GM19043 (cell line): Measurements from ENCODE around the gene FTMT.
"Not testable (repeated sequence)": the region's sequence is repeated elsewhere in the genome, so short reads cannot be mapped to it uniquely, and the experiment has no call there.

Experiments
- ATAC-seq: cut with Tn5 transposase; IDR thresholded peaks from one replicate; pipeline ENCODE4 v1.9.1; 2021; ENCODE audit warnings: low read depth; ENCODE audit not compliant: unreplicated experiment

Gene FTMT

DNA sequence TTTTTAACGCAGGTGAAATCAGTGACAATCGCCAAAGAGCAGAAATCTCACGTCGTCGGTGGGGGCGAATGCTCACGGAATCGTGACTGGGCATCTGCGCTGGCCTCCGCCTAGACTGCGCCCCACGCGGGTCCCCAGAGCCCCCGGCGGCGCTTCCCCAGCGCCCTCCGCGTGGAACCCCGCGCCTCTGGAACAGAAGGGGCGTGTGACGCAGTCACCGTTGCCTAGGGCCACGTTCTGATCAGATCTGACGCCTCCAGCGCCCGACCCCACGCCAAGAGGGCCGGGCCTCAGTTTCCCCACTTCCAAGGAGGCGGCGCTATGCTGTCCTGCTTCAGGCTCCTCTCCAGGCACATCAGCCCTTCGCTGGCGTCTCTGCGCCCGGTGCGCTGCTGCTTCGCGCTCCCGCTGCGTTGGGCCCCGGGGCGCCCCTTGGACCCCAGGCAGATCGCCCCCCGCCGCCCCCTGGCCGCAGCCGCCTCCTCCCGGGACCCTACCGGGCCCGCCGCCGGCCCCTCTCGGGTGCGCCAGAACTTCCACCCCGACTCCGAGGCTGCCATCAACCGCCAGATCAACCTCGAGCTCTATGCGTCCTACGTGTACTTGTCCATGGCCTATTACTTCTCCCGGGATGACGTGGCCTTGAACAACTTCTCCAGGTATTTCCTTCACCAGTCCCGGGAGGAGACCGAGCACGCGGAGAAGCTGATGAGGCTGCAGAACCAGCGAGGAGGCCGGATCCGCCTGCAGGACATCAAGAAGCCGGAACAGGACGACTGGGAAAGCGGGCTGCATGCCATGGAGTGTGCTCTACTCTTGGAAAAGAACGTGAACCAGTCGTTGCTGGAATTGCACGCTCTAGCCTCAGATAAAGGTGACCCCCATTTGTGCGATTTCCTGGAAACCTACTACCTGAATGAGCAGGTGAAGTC lies at the start of gene FTMT:
Gene FTMT, plus strand, starts transcription at position 240 of the 932 bp plus-strand sequence. Its CDS starts 82 bp downstream, at position 322.
- no peak for ATAC-seq

DNA sequence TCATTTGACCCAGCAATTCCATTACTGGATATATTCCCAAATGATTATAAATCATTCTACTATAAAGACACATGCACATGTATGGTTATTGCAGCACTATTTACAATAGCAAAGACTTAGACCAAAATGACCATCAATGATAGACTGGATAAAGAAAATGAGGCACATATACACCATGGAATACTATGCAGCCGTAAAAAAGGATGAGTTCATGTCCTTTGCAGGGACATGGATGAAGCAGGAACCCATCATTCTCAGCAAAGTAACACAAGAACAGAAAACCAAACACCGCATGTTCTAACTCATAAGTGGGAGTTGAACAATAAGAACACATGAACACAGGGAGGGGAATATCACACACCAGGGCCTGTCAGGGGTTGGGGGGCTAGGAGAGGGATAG lies 46.4 kb upstream of the FTMT start:
- not testable (repeated sequence) for ATAC-seq

DNA sequence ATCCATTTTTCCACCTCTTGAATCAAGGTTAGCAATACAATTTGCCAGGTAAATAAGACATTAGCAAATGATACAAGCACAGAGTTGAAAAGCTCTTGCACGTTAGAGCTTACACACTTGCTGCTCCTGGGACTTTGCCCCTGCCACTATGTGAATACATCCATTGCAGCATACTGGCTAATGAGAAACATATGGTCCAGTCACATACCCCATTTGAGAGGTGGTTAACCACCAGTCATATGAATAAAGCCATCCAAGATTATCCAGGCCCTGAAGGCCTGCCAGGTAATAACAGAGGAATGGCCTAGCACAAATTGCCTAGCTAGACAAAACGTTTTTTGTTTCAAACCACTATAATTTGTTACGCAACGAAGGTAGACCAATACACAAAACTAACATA lies 45.8 kb upstream of the FTMT start:
- no peak for ATAC-seq

DNA sequence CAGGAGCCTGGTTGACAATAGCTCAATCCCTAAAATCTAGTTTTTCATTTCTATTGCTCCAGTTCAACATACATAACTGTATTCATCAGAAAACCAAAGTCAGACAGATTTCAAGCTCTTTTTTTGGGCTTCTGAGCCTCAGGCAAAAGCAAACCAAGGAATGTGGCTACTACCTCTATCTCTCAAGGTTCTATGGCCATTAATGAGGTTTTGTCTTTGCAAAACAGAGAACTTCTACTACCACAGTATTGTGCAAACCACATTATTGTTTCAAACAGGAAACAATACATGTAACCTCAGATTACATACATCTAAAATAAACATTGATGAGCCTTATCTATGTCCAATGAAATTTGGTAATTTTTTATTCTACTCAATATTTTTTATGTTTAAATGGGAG lies 35.5 kb upstream of the FTMT start:
- no peak for ATAC-seq

DNA sequence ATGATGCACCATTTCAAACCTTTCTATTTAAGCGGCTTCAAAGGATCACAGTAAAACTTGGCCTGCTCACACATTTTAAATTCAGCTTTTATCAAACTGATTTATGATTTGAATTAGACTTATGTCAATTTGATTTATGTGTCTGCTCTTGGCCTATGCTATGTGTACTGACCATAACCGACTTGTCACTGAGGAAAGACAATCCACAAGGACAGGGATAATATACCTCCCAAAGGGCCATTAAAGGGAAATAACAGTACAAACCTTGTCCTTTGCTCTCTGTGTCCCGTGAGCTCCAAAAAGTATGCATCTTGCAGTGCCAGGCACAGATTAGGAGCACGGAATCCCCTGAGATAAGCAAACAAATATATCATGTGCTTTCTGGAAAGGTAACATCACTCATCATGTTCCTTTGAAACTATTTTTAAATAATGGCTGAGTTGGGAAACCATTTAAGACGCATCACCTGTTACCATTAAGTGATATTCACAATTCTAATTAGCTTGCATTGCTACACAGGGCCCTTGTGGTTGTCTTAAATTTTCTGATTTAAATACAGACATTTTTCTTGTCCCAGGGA lies 31.9 kb upstream of the FTMT start:
- no peak for ATAC-seq

DNA sequence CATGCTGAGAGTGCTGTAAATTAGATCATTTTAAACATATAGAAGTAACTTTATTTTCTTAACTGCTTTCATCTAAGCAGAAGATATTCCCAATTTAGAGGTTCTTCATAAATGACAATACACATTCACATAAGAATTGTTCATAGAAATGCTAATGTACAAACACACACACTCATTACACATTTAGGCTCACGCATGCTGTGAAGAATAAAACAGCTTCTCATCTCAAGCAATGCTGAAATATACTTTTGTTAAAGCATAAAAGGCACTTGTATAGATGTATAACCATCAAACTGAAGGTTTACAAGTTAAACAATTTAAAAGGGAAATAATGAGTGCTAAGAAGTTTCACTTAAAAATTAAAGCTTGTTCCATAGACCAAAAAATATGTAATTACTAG lies 18.1 kb upstream of the FTMT start:
- ATAC-seq, result no peak

DNA sequence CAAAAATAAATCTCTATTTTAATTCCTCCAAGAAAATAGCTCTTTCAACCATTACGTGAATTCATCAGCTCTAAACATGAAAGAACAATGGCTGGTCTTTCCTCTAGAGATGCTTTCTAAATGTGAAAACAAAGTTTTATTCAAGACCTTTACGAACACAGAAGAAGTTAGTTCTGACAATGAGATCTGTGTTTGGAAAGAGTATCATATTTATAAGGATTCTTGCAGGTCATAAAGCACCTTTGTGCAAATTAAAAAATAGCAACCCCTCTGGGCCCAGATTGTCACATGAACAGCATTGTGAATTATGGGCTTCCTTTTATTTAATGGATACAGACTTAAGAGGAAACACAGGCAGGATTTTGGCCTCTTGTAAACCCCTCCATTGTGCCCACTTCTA lies 17.7 kb upstream of the FTMT start:
- ATAC-seq, result no peak

DNA sequence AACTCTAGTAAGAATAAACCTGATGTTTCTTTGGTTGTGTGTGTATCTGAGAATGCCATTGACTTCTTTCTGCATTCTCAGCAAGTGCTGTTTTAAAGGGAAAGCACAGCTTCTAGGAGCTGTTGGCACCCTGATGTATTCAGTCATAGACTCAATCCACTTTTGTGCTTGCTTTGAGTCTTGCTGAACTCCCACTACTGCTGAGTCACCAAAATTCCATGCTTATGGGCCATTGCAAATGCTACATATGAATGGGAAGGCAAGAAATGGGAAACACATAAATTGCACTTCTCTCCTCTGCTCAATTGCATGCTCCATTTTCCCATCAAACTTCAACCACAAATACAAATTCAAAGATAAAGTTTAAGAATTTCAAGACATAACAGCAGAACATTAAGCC lies 9.8 kb upstream of the FTMT start:
- no peak for ATAC-seq

DNA sequence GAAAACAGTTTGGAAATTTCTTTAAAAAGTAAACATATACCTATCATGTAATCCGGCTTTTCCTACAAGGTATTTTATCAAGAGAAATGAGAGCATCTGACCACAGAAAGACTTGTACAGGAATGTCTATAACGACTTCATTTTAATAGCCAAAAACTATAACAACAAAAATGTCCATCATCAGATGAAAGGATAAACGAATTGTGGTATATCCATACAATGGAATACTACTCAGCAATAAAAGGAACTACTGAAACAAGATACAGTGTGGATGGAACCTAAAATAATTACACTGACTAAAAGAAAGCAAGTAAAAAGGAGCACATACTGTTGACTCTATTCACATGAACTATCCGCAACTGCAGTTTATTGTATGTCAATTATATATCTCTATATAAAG lies 1.4 kb upstream of the FTMT start:
- no peak for ATAC-seq

DNA sequence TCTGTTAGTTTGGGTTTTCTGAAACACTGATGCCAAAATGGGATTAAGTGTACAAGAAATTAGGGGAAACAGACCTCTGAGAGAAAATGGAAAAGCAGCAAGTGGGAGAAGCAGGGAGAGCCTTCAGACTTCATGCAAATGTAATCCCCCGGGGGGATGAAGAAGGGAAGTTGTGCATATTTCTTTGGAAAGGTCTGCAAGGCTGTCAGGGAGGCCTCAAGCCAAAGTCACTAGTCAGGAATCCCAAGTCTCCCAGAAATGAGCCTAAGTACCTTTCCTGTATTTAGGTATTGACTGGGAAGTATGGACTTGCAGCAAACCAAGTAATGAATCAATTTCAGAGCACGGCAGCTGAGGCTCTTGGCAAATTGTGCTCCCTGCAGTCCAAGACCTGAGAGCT lies 2.2 kb downstream of the FTMT start:
- ATAC-seq, result no peak

DNA sequence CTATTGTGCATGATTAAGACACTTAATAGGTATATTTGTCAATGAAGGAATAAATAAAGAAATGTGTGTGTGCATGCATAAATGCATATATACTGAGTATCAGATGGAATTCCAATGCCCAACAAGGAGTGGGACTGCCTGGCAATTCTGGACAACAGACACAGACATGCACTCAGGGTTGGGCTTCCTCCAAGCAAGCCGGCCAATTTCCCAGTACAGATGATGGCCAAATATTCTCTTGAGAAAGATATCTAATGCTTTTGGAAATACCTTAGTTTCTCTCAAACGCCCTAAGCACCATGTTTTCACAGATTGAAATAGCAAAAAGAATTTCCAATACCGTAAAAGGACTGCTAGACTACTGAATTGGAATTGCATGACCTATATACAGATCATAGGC lies 11.1 kb downstream of the FTMT start:
- ATAC-seq, result no peak

DNA sequence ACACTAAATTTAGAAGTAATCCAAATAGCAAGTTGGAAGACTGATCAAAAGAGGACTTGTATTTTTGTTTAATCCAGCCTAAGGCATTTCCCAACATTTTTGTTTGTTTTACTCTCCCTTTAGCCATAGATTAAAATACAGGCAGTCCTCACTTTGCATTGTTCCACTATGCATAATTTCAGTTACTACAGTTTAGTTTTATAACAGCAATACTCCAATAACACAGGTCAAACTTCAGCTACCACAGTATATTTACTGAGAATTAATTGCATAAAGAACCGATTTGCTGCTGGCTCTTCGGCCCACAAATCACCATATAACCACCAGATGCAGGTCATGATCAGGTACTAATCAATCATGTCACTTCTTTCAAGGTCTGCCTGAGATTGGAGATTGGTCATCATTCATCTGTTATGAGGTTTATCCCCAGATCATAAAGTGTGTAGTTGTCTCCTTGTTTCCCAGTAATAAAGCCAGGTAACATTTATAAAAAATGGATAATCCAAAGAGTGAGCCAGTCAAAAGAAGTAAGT lies 12.1 kb downstream of the FTMT start:
- ATAC-seq, result no peak

DNA sequence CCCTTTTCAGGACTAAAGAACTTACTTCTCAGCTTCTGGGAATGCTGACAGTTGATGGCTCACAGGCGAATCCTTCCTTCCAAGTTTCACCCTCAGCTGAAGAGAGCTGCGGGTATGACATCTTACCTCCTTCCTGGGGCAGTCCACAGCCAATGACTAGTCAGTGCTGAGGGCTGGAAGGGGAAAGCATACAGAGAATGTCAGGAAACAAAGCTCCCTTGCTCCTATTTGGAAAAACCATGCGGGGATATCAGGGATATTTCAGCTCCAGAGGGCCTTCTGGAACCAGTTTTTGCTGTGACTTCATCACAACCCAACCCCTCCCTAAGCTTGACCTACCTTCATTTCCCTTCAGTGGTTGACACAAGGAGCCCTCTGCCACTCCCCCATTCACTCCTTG lies 15.7 kb downstream of the FTMT start:
- no peak for ATAC-seq

DNA sequence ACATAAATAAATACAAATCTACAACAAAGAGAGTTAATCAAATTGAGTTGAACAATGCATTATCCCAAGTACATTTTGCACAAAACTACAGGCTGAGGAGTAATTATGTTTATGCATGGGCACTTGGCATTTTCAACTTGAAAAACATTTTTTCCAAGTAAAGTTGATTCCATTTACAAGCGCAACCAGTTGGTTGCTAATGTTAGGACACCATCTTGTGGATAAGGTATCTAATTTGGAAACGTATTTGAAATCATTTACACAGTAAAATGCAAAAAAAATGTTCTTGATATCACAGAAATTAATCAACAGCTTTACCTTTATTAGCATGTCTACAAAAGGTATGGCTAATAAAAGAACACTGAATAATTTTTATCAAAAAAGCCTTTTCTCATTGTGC lies 18.8 kb downstream of the FTMT start:
- no peak for ATAC-seq

DNA sequence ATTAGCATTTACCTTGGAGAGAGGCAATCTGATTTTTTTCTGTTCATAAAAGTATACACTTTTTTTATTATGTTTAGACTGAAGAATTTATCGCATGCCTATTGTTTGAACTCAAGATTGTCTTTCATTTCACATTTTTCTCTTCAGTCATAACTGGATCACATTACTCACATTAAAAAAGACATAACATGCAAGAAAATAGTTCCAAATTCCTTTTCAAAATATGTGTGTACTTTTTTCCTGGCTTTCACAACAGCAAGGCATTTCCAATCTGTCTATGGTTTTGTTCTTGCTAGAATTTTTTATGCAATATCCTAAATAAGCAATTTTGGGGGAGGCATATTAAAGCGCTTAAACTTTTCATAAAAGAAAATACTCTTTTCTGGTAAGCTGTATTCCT lies 21.2 kb downstream of the FTMT start:
- ATAC-seq, result no peak

DNA sequence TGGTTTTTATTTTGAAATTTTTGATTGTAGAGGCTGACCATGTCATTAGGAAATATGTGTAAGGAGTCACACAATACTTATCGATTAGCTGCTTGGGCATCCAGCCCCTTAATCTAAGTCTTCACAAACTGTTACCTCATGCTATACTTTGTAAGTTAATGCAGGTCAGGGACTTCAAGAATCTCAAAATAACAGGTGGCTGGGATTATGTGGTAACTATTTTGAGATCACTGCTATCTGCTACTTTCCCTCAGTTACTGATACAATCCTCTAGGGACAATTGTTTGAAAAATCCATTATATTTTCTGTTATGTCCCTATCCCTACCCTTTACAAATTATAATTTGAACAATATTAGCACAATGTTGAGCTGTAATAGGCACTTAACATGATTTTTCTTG lies 21.7 kb downstream of the FTMT start:
- ATAC-seq, result no peak

DNA sequence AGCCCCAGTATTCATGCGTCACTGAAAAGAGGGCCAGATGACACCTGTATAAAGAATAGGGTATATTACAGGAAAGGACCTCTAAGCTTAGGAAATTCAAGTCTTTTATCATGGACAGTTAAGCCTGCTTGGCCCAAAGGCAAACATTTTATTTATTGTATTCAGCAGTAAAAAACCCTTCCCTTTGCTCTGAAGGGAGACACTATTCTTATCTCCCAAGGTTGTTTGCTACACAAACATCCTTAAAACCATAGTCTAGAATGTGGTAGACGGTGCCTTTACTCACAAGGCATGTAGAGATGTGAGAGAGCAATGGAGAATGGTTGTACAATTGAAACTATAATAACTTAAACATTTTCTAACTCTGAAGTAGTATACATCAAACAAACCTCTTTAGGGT lies 33.9 kb downstream of the FTMT start:
- ATAC-seq, result no peak

DNA sequence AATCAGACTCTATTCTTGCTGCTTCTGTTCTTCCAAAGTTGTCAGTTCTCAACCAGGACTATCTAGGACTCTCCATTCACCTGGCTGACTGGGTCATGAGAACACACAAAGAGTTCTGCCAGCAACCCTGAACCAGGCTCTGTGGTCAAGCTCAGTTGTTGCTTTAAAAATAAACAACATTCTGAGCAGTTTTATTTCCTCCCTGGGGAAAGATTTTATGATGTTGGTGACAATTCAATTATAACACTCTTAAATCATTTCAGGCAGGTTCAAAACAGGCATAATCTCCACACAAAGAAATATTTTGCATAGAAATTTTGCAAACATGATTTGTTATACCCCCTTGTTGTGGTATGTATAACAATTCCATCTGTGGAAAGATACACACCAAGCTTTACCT lies 36.0 kb downstream of the FTMT start:
- ATAC-seq, result no peak

DNA sequence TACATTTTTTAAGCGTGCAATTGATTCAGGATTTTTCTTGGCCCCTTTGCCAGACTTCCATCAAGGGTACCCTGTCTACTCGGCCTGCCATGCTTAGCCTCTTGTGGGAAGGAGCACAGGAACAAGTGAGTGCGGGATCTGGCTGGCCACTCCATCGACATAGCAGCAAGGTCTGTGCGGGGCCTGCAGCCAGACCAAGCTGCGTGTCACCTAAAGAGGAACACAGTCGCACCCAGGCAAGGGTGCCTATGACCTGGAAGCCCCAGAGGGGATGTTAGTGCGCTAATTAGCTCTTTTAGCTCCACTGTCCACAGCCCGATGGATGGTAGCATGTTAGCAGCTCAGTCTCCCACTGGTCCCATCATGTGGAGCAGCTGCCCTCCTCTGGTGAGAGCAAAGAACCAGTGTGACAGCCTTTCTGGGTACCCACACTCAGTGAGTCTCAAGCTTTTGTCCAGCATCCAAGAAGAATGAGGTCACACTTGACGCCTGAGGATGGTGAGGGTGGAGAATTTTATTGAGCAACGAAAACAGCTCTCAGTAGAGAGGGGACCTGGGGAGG lies 38.7 kb downstream of the FTMT start:
- ATAC-seq, result no peak

DNA sequence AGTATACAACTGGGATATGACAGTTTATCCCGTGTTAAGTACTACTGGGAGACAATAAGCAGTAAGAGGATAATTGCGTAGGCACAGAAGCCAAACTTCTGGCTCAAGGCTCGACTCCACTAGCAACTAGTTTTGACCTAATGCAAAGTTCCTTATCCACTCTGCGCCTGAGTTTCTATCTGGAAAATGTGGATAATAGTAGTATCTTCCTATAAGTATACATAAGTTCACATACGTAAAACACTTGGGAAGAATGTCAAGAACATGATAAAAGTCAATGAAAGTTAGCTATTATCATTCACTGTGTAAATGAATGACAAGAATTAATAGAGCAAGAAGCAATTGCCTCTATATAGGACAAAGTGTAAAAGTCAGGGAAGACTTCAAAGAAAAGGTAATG lies 45.7 kb downstream of the FTMT start:
- no peak for ATAC-seq

DNA sequence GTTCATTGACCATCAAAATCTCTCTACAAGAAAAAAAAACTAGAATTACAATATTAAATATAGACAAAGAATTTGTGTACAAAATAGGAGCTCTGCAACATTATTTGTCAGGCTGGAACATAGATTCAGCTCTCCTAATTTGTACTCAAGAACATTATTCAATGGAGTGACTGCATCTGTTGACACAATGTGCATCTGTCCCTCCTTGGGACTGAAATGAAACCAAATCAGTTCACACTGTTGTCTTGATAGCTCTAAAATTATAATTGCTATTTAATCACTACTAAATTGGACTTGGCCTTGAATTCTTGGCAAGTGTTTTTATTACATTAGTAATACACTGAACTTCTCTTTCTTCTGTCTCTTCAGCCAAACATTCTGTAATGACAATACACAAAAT lies 47.7 kb downstream of the FTMT start:
- ATAC-seq, result no peak
